HG02981 (cell line): ENCODE results near the gene MICA.
"Not testable (repeated sequence)": the region's sequence is repeated elsewhere in the genome, so short reads cannot be mapped to it uniquely, and the experiment has no call there.

Experiments used
- ATAC-seq: cut with Tn5 transposase; IDR thresholded peaks from one replicate; pipeline ENCODE4 v1.9.1; 2021; ENCODE audit warnings: mild to moderate bottlenecking, moderate library complexity; ENCODE audit not compliant: unreplicated experiment

MICA gene

DNA sequence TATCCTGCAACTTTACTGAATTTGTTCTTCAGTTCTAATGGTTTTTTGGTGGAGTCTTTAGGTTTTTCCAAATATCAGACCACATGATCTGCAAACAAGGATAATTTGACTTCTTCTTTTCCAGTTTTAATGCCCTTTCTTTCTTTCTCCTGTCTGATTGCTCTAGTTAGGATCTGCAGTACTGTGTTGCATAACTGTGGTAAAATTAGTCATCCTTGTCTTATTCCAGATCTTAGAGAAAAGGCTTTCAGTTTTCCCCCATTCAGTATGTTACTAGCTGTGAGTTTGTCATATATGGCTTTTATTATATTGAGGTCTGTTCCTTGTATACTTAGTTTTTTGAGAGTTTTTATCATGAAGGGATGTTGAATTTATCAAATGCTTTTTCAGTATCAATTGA lies 4.3 kb downstream of the MICA start:
- no peak for ATAC-seq

DNA sequence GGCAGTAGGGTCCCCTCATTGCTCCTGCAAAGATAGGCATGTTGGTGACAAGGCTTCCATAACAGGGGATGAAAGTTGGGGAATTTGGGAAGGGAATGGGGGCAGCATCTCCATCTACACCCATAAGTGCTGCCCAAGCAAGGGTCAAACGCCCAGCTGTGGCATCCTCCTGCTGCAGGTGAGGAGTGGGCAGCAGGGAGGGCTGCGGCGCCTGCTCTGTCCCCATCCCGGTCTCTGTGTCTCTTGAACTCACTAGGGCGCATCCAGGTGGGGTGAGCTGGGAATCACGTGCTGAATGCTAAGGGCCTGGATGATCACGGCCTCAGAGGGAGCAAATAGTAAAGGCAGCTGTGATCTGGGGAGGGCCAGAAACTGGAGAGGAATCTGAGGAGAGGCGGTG lies 9.1 kb downstream of the MICA start:
- no peak for ATAC-seq

DNA sequence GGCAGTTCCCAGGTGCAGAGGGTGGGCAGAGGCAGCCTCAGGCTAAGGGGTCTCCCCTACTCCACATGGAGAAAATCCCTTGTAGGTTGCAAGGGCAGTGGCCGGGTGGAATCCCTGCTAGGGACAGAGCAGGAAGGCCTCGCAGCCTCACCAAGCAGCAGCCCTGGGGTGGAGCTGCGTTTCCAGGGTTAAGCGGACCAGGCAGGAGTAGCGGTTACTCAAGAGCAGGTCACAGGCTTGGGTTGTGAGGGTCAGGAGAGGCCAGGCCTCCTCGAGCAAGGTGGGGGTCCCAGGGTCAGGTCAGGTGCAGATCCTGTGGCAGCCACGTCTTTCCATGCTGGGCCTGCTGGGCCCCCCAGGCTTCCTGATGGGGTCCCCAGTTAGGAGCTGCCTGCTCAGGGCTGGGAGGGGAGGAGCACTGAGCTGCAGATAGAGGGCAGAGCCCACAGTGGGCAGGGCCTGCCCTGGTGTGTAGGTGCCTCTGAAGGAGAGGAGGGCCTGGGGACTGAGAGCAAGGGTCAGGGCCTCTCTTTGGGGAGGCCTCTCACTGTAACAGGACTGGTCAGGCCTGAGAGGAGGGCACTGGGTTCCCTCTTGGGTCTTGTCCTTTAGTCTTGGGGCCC lies 10.9 kb downstream of the MICA start:
- not testable (repeated sequence) for ATAC-seq

DNA sequence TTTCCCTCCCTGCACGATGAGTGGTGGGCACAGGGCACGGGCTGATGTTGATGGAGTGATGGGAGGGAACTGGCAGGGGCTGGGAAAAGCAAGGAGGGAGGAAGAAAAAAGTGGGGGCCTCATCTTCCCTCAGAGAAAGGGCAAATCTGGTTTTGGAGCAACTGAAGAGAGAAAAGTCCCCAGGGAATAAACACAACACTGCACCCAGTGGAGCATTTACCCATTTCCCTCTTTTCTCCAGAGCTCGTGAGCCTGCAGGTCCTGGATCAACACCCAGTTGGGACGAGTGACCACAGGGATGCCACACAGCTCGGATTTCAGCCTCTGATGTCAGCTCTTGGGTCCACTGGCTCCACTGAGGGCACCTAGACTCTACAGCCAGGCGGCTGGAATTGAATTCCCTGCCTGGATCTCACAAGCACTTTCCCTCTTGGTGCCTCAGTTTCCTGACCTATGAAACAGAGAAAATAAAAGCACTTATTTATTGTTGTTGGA lies 11.4 kb downstream of the MICA start:
- no peak for ATAC-seq

DNA sequence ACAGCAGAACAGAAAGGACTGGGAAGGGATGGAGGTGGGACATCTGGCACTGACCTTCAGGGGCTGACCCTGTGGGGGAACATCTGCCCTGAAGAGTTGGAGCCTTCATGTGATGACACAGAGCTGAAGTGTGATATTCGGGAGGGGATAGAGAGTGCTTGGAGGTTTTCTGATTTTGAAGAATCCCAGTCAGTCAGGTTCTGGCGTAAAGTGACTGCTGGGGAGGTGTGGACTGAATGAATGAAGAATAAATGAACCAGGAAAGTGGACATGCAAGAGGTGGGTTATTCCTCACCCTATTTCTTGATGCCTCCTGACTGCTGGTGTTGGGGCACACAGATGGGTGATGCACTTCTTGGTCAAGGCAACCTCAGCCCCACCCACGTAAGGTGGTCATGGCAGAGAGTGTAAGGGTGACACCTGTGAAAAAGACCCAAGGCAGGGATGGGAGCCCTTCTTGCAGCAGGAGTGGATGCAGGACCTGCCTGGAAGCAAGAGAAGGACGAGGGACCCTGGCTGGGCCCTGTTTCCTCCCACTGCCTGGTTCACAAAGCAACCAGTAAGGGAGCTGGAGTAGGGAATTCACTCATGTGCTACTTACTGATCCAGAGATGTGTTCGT lies 13.1 kb downstream of the MICA start:
- no peak for ATAC-seq

DNA sequence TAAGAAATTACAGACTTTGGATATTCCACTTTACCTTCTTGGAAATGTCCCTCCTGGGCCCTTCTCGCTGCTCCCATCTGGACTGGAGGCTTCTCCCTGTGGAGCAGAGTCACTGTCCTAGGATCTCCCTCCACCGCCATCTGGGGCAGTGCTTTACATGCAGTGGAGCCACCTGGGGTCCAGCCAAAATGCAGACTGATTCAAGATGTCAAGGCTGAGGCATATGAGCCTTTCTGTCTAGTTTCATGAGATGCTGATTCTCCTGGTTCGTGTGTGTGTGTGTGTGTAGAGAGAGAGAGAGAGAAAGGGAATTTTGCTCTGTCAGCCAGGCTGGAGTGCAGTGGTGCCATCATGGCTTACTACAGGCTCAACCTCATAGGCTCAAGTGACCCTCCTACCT lies 14.9 kb downstream of the MICA start:
- ATAC-seq, result no peak

DNA sequence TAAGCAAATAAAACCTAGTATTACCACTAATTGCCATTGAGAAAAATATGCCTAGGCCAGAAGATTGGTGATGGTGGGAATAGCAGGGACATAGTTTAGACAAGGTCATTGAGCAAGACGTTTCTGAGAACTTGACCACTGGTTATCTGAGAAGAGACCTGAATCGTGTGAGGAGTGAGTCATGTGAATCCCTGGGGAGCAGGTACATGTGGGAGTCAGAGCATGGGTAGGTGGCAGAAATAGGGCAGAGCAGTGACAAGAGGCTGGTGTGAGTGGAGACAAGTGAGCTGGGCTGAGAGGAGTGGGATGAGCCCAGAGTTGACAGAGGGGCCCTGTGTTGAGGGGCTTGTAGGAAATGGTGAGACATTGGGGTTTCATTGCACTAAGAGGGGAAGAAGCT lies 16.4 kb downstream of the MICA start:
- ATAC-seq, result no peak

DNA sequence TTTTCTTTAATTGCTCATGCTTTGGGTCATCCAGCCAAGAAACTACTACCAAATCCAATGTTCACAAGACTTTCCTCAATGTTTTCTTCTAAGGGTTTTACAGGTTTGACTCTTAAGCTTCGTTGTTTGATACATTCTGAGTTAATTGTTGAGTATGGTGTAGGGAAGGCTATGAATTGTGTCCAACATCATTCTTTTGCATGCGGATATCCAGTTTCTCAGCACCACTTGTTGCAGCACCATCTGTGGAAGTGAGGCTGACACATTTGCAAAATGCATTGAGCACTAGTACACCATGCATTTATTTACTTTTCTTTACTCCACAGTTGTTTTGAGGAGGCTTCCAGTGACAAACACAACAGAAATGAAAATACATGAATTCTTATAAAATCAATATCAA lies 17.2 kb downstream of the MICA start:
- no peak for ATAC-seq

DNA sequence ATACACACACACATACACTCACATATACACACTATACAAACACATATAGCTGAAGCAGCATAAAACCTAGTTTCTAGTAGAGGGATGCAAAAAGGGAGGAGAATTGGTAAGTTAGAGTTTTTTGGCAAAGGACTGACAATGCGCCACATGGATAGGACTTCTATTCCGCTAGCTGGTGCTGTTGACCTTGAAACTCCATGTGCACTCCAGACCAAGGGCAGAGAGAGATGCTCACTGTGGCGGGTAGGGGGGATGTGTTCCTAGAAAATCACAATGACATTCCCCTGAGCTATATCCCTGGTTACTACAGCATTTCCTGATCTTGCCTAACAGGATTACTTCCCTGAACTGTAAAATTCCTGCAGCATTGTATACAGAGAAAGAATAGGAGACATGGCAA lies 19.2 kb downstream of the MICA start:
- ATAC-seq, result no peak

DNA sequence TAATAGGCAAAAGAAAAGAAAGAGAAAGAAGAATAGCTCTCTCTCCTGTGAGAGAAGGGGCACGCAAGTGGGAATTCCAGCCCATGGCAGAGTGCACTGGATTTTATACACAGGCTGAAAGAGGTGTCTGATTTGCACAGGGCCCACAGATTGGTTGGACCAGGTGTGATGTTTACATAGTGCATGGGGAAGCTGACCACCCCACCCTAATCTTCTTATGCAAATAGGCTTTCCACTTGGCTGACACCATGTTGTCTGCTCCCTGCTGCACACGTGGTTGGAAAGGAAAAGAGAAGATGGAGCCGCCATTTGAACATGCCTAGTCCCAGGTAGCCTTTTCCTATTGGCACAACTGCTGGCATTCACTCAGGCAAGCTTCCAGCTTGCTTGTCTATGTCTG lies 20.2 kb downstream of the MICA start:
- no peak for ATAC-seq

DNA sequence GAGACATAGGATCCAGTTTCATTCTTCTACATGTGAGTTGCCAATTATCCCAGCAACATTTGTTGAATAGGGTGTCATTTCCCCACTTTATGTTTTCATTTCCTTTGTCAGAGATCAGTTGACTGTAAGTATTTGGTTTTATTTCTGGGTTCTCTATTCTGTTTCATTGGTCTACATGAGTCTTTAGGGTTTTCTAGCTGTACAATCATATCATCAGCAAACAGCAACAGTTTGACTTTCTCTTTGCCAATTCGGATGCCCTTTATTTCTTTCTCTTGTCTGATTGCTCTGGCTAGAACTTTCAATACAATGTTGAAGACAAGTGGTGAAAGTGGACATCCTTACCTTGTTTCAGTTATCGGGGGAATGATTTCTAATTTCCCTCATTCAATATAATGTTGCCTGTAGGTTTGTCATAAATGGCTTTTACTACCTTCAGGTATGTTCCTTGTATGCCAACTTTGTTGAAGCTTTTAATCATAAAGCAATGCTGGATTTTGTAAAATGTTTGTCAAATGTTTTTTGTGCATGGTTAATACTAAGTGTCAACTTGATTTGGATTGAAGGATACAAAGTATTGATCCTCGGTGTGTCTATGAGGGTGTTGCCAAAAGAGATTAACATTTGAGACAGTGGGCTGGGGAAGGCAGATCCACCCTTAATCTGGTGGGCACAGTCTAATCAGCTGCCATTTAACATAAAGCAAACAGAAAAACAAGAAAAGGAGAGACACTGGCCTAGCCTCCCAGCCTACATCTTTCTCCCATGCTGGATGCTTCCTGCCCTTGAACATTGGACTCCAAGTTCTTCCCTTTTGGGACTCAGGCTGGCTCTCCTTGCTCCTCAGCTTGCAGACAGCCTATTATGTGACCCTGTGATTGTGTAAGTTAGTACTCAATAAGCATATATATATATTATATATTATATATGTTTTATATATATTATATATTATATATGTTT lies 23.3 kb downstream of the MICA start:
- no peak for ATAC-seq

DNA sequence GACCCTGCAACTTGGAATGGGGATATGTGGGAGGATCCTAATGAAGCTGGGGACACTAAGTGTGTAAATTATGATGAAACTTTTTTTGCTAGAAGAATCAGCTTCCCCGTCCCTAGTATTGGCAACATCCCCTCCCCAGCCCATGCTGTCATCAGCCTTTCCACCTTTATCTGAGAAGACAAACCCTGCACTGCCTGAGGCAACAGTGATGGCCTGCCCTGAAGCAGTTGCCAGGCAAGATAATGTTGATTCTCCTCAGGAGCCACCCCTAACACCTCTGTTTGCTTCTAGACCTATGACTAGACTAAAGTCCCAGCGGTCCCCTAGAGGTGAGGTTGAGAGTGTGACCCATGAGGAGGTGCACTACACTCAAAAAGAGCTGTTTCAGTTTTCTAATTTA lies 27.1 kb downstream of the MICA start:
- no peak for ATAC-seq

DNA sequence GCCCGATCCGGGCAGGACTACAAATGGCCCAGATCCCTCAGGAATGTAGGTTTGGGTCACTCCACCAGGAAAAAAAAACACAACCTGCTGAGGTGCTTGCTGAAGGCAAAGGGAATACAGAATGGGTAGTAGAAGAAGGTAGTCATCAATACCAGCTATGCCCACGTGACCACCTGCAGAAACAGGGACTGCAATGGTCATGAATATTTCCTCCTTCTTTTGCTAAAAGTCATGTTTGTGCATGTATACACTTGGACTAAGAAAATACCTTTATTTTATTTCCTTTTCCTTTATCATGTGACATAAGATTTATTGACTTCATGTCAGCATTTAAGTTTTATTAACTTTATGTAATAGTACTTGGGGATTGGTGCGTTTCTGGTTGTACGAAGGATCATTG lies 31.7 kb downstream of the MICA start:
- not testable (repeated sequence) for ATAC-seq

DNA sequence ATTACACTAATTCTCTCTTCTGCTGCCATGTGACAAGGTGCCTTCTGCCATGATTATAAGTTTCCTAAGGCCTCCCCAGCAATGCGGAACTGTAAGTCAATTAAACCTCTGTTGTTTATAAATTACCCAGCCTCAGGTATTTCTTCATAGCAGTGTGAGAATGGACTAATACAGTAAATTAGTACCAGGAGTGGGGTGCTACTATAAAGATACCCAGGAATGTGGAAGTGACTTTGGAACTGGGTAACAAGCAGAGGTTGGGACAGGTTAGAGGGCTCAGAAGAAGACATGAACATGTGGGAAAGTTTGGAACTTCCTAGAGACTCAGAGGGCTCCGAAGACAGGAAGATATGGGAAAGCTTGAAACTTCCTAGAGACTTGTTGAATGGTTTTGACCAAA lies 34.8 kb downstream of the MICA start:
- no peak for ATAC-seq

DNA sequence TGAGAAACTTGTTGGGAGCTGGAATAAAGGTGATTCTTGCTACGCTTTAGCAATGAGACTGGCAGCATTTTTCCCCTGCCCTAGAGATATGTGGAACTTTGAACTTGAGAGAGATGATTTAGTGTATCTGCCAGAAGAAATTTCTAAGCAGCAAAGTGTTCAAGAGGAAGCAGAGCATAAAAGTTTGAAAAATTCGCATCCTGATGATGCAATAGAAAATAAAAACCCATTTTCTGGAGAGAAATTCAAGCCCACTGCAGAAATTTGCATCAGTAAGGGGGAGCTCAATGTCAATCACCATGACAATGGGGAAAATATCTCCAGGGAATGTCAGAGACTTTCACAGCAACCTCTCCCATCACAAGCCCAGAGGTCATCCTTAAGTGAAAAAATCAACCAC lies 35.3 kb downstream of the MICA start:
- no peak for ATAC-seq

DNA sequence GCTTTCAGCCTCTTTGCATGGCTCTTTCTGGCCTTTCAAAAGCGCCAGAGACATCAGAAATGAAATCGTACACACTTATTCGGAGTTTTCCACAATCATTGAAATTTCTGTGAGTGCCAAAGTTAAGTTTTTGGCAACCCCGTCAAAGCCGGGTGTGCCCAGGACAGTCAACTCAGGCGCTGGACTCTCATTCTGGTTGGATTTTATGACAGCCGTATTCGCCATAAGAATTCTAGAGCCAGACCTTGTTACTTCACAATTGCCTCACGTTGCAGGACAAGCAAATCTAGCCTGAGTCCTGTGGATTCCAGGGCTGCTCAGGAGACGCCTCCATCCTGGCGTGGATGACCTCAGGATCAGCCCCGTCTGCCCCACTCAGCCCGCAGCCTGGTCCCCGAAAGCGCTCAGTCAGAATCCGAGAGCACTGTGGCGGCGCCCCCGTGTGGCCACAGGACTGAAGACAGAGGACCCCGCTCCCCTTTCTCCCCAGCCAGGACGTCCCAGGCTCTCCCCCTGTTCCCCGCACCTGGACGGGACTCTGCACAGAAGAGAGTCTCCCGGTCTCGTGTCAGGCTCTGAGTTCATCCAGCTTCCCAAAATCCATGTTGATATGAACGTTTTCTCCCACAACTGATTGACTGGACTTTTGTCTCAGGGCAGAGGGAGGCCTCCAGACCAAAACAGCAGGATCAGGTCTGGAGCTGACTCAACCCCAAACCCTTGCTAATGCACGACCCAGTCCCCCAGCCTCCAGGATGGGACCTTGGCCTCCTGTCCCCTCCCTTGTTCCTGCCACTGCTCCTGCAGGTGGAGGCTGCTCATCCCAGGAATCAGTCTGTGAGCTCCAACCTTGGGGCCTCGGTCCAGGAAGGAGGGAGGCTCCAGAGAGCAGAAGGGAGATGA lies 38.2 kb downstream of the MICA start:
- ATAC-seq, result no peak

DNA sequence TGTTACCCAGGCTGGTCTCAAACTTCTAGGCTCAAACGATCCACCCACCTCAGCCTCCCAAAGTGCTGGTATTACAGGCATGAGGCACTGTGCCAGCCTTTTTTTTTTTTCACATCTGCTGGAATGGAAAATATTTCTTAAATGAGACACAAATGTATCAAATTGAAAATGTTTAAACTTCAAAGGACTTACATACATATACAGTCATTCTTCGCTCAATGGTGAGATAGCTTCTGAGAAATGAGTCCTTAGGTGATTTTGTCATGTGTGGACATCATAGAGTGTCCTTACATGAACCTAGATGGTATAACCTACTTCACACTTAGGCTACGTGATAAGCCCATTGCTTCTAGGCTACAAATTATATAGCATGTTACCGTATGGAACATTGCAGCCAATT lies 43.1 kb downstream of the MICA start:
- ATAC-seq, result no peak

DNA sequence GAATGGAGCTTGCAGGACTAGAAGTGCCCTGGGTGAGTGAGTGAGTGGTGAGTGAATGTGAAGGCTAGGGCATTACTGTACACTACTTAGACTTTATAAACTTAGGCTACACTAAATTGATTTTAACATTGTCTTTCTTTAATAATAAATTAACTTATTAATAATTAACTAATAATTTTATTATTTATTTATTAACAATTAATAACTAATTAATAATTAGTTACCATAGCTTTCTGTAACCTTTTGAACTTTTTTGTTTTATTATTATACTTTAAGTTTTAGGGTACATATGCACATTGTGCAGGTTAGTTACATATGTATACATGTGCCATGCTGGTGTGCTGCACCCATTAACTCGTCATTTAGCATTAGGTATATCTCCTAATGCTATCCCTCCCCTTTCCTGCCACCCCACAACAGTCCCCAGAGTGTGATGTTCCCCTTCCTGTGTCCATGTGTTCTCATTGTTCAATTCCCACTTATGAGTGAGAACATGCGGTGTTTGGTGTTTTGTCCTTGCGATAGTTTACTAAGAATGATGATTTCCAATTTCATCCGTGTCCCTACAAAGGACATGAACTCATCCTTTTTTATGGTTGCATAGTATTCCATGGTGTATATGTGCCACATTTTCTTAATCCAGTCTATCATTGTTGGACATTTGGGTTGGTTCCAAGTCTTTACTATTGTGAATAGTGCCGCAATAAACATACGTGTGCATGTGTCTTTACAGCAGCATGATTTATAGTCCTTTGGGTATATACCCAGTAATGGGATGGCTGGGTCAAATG lies 43.8 kb downstream of the MICA start:
- ATAC-seq, result not testable (repeated sequence)

DNA sequence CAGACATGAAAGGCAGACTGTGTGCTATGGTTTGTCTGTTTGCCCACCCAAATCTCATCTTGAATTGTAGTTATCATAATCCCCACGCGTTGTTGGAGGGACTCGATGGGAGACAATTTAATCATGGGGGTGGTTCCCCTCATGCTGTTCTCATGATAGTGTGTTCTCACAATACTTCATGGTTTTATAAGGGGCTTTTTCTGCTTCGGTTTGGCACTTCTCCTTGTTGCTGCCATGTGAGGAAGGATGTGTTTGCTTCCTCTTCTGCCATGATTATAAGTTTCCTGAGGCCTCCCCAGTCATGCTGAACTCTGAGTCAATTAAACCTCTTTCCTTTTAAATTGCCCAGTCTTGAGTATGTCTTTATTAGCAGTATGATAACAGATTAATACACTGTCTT lies 47.4 kb downstream of the MICA start:
- no peak for ATAC-seq

DNA sequence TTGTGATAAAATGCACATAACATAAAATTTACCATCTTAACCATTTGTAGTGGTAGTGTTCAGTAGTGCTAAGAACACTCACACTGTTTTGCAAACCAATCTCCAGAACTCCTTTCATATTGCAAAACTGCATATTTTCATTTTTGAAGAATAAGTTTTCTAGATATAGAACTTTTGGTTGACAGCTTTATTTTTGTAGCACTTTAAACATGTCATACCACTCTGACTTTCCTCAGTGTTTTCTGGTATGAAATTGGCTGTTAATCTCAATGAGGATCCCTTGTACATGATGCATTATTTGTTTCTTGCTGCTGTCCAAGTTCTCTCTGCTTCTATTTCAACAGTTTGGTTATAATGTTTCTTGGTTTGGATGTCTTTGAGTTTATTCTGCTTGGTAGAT lies 49.5 kb downstream of the MICA start:
- ATAC-seq, result no peak
